Muscle of arm (tissue), 12 donors: ENCODE measurements around the gene GSPT2. TPM values are rescaled to one million over a fixed set of nuclear protein-coding genes. Genes with fewer than 3 reads are reported as not detected.

Experiments
- polyA plus RNA-seq, 12 donors: library from polyadenylated mRNA; unstranded; fragments of 120-200 nt; gene quantifications; one replicate each; pipeline ENCODE4 v1.2.1, GENCODE V29; 2013; ENCODE audit not compliant: insufficient read length in 12 of 12

GSPT2 gene
- polyA plus RNA-seq, 12 donors: 8.4 to 12.7 (median 10.5) TPM; not detected in 1

Other genes with a start within 250 kb of the GSPT2 start
- gene NUDT11, start 246.8 kb upstream of the GSPT2 start, polyA plus RNA-seq: 10 to 100 TPM in 2 of 12 donors, 1 to 10 TPM in 9, not detected in 1; 3.0 to 10.6 (median 5.2) TPM
- gene CENPVL3, start 124.5 kb upstream of the GSPT2 start, polyA plus RNA-seq: under 1 TPM in 9 of 12 donors, not detected in 3; 0.08 to 0.36 (median 0.17) TPM
- not detected for gene CENPVL2, start 60.6 kb upstream of the GSPT2 start, polyA plus RNA-seq
- not detected for gene CENPVL1, start 32.9 kb upstream of the GSPT2 start, polyA plus RNA-seq
- gene MAGED1, start 150.2 kb downstream of the GSPT2 start, polyA plus RNA-seq: 100 to 1,000 TPM in 11 of 12 donors, not detected in 1; 173 to 380 (median 295) TPM